Measurements from ENCODE around the gene RTN3. TPM values are rescaled to one million over a fixed set of nuclear protein-coding genes. Genes with fewer than 3 reads are reported as not detected.

RTN3 gene
- total RNA-seq, 1 experiment from 2014 or later, result 173 TPM

GRCh38 chr11:63670433-63671321, 10.6 kb upstream of the RTN3 start:
- Histone ChIP-seq H2BK12ac (ENCODE audit: insufficient read length, low read depth, low read length) (no peak overlapping the region), H4K8ac (replicated peaks; ENCODE audit: insufficient read length, low read depth, low read length) (no peak overlapping the region), H3K23me2 (ENCODE audit: insufficient read length, low read depth, low read length, poor library complexity, severe bottlenecking) (peaks cover 7% of the 10 kb centered on the region), H3T11ph (ENCODE audit: low read length) (no peak overlapping the region), H2BK20ac (ENCODE audit: low read depth, low read length, poor library complexity, severe bottlenecking) (no peak overlapping the region), H4K91ac (ENCODE audit: insufficient read length, low read depth, low read length) (no peak overlapping the region), H3K79me2 (ENCODE audit: insufficient read depth, low read length) (peaks cover 4% of the 10 kb centered on the region; the same call in 1 of the 2 replicates), H3K27ac (ENCODE audit: insufficient read length, low read depth, low read length) (no peak overlapping the region), H3K18ac (ENCODE audit: insufficient read length, low read depth, low read length) (peak overlapping the region; percentile 24), H2AFZ (ENCODE audit: low read length) (no peak overlapping the region), H2BK15ac (ENCODE audit: low read depth, low read length) (no peak overlapping the region), H3K4ac (ENCODE audit: low read depth, low read length) (no peak overlapping the region), H3K23ac (ENCODE audit: insufficient read length, low read depth, low read length) (no peak overlapping the region), H3K9ac (ENCODE audit: extremely low read depth, insufficient read length, low read length) (peak overlapping the region; percentile 42), H3K4me1 (ENCODE audit: insufficient read depth, low read length) (no peaks in the 10 kb centered on the region; the same call in 1 of the 2 replicates), H2AK5ac (ENCODE audit: insufficient read length, low read length) (no peak overlapping the region), H3K27me3 (ENCODE audit: insufficient read depth, low read length) (no peaks in the 10 kb centered on the region), H2BK5ac (ENCODE audit: insufficient read length, low read length) (no peak overlapping the region), H3K14ac (ENCODE audit: insufficient read depth, low read length) (peak overlapping the region; percentile 22; the same call in 1 of the 2 replicates), H3K56ac (ENCODE audit: insufficient read length, low read depth, low read length) (no peak overlapping the region), H4K20me1 (ENCODE audit: control insufficient read depth, insufficient read depth, insufficient read length) (no peaks in the 10 kb centered on the region), H3K4me2 (ENCODE audit: insufficient read depth, insufficient read length, low read length) (peak overlapping the region; percentile 80), H3K79me1 (ENCODE audit: insufficient read depth, low read depth, low read length, poor library complexity, severe bottlenecking) (peaks cover 10% of the 10 kb centered on the region), H2BK120ac (ENCODE audit: low read depth, low read length, poor library complexity, severe bottlenecking) (no peak overlapping the region), H3K9me3 (ENCODE audit: control insufficient read depth, low read depth, low read length) (no peaks in the 10 kb centered on the region), H4K5ac (ENCODE audit: insufficient read length, low read depth, low read length) (no peak overlapping the region)
- peak; percentile 58; the same call in 2 of the 3 replicates for TF ChIP-seq CTCF (conservative IDR thresholded peaks at IDR 0.05)
- Mint-ChIP-seq H3K36me3 (ENCODE audit: insufficient read depth in 1 of 3, low read depth in 3 of 3) (peaks cover 0 to 14% (median 3%) of the 10 kb centered on the region in 3 experiments; a peak in 5 of 7 replicates), H3K4me1 (peaks cover 17 to 21% of the 10 kb centered on the region in 2 experiments), H3K9me3 (peaks cover 4 to 9% of the 10 kb centered on the region in 2 experiments; a peak in 3 of 5 replicates), H3K27ac (no peak overlapping the region), H3K27me3 (ENCODE audit: low read depth) (peaks cover 12% of the 10 kb centered on the region), H3K4me3 (peak overlapping the region; percentile 61 to 75)
- no CpG with 5 or more reads among the region's 63 CpGs for WGBS (ENCODE audit: extremely low coverage, insufficient read length, low lambda C conversion rate)
- peak; percentile 45 for DNase-seq
